ENCODE results near the gene ELAVL2.

DNA sequence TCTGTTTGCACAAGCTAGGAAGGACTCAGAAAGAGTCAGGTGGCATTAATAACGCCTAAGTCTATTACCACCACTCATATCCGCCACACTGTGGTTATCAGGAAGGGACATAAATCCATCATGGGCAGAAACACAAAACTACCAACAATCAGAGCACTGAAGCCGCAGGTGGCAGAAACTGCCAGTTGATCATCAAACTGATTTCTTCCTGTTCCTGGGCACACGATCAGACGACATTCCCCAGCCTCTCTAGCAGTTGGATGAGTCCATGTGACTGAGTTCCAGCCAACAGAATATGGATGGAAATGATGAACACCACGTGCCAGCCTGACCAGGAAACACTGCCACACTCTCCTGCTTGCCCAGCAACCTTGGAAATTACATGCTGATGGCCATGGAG is 181.7 kb downstream of the ELAVL2 start:
- TF ChIP-seq, protein P1, sequence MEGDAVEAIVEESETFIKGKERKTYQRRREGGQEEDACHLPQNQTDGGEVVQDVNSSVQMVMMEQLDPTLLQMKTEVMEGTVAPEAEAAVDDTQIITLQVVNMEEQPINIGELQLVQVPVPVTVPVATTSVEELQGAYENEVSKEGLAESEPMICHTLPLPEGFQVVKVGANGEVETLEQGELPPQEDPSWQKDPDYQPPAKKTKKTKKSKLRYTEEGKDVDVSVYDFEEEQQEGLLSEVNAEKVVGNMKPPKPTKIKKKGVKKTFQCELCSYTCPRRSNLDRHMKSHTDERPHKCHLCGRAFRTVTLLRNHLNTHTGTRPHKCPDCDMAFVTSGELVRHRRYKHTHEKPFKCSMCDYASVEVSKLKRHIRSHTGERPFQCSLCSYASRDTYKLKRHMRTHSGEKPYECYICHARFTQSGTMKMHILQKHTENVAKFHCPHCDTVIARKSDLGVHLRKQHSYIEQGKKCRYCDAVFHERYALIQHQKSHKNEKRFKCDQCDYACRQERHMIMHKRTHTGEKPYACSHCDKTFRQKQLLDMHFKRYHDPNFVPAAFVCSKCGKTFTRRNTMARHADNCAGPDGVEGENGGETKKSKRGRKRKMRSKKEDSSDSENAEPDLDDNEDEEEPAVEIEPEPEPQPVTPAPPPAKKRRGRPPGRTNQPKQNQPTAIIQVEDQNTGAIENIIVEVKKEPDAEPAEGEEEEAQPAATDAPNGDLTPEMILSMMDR (IDR thresholded peaks at IDR 0.05): no peak
- TF ChIP-seq POLR2AphosphoS5 (IDR thresholded peaks at IDR 0.05): no peak
